Measurements from ENCODE around the gene BBIP1. TPM values are rescaled to one million over a fixed set of nuclear protein-coding genes. Genes with fewer than 3 reads are reported as not detected.

The BBIP1 gene
- total and polyA plus RNA-seq, 10 of the 15 experiments (the other 5 are each of a cell fraction or from before 2014, with no cell fraction given) = 13.8 to 40.8 (median 31.3) TPM

DNA sequence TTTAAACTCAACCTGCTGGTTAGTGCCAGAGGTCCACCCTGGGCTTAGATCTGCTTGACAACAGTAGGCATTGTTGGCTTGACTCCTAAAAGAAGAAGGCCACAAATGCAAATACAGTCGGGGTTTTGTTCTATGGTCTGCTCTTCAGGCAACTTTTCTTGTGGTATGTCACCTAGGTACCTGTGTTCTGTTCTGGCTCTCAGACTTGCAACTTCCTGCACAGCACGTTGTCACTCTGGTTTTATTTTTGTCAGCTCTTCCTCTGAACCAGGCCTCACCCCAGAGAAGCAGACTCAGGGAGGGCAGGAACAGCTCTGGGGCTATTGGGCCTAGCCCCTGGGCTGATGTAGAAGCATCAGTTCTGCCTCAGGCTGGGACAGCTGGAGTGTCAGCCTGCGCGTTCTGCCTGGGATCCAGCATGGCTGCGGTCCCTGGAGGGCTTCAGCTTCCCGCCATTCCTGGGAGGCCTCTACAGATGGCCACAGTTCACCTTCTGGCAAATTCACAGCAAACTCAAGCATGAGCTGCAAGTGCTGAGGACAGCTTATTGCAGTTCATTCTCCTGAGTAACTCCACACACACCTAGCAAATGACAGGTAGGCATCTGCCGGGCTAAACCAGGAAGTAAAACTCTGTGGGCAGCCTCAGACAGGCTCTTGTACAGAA is 58.3 kb downstream of the BBIP1 start (continued):
- TF ChIP-seq, protein P1, sequence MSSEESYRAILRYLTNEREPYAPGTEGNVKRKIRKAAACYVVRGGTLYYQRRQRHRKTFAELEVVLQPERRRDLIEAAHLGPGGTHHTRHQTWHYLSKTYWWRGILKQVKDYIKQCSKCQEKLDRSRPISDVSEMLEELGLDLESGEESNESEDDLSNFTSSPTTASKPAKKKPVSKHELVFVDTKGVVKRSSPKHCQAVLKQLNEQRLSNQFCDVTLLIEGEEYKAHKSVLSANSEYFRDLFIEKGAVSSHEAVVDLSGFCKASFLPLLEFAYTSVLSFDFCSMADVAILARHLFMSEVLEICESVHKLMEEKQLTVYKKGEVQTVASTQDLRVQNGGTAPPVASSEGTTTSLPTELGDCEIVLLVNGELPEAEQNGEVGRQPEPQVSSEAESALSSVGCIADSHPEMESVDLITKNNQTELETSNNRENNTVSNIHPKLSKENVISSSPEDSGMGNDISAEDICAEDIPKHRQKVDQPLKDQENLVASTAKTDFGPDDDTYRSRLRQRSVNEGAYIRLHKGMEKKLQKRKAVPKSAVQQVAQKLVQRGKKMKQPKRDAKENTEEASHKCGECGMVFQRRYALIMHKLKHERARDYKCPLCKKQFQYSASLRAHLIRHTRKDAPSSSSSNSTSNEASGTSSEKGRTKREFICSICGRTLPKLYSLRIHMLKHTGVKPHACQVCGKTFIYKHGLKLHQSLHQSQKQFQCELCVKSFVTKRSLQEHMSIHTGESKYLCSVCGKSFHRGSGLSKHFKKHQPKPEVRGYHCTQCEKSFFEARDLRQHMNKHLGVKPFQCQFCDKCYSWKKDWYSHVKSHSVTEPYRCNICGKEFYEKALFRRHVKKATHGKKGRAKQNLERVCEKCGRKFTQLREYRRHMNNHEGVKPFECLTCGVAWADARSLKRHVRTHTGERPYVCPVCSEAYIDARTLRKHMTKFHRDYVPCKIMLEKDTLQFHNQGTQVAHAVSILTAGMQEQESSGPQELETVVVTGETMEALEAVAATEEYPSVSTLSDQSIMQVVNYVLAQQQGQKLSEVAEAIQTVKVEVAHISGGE (CRISPR knock-in tag; IDR thresholded peaks at IDR 0.05) = no peak
- TF ChIP-seq, protein P2, sequence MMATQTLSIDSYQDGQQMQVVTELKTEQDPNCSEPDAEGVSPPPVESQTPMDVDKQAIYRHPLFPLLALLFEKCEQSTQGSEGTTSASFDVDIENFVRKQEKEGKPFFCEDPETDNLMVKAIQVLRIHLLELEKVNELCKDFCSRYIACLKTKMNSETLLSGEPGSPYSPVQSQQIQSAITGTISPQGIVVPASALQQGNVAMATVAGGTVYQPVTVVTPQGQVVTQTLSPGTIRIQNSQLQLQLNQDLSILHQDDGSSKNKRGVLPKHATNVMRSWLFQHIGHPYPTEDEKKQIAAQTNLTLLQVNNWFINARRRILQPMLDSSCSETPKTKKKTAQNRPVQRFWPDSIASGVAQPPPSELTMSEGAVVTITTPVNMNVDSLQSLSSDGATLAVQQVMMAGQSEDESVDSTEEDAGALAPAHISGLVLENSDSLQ (IDR thresholded peaks at IDR 0.05) = peak; percentile 41; the same call in 1 of the 2 replicates
- peak; percentile 51; the same call in 1 of the 2 replicates for TF ChIP-seq TAF1 (IDR thresholded peaks at IDR 0.05; ENCODE audit: borderline replicate concordance, low read depth, low read length)
- TF ChIP-seq GATAD2B (conservative IDR thresholded peaks at IDR 0.05; ENCODE audit: low read depth) = peak; percentile 63; the same call in 1 of the 2 replicates
- TF ChIP-seq SUZ12 (IDR thresholded peaks at IDR 0.05; ENCODE audit: unreplicated experiment) = no peak
- no peak; the same call in 1 of the 2 replicates for TF ChIP-seq ZNF207 (IDR thresholded peaks at IDR 0.05; ENCODE audit: borderline replicate concordance)
- TF ChIP-seq LARP7 (IDR thresholded peaks at IDR 0.05) = peak; percentile 28; the same call in 1 of the 2 replicates
- no peak for TF ChIP-seq ASH2L (IDR thresholded peaks at IDR 0.05; ENCODE audit: borderline replicate concordance, low read depth)
- peak; percentile 80; the same call in 1 of the 2 replicates for TF ChIP-seq SMARCA5 (IDR thresholded peaks at IDR 0.05)
- 0 out of 2 replicates have a peak, but pooled peaks have one; percentile 12 for TF ChIP-seq ATF7 (IDR thresholded peaks at IDR 0.05; ENCODE audit: low read depth)
- TF ChIP-seq TCF7 (IDR thresholded peaks at IDR 0.05; ENCODE audit: borderline replicate concordance) = no peak
- TF ChIP-seq SMAD1 (IDR thresholded peaks at IDR 0.05; ENCODE audit: low read depth, partially characterized antibody) = no peak
- no peak for TF ChIP-seq EZH2 (IDR thresholded peaks at IDR 0.05; ENCODE audit: borderline replicate concordance, control insufficient read depth, low read depth, low read length)
- TF ChIP-seq EP300 (IDR thresholded peaks at IDR 0.05; ENCODE audit: borderline replicate concordance in 1 of 2, control insufficient read depth in 1 of 2, low read depth in 2 of 2, low read length in 2 of 2) = peak; percentile 41 to 56; a peak in 2 of 4 replicates
- TF ChIP-seq IKZF2 (IDR thresholded peaks at IDR 0.05) = peak; percentile 69 to 70; a peak in 3 of 4 replicates
- no peak for TF ChIP-seq TCF12 (IDR thresholded peaks at IDR 0.05; ENCODE audit: low read depth, low read length)
- TF ChIP-seq FOXM1 (IDR thresholded peaks at IDR 0.05; ENCODE audit: low read depth, low read length) = no peak
- TF ChIP-seq JUND (IDR thresholded peaks at IDR 0.05; ENCODE audit: low read depth, low read length) = no peak
- no peak for TF ChIP-seq RCOR1 (conservative IDR thresholded peaks at IDR 0.05; ENCODE audit: low read depth, low read length)
- TF ChIP-seq ZNF217 (IDR thresholded peaks at IDR 0.05) = peak; percentile 54; the same call in 1 of the 2 replicates
- peak; percentile 29; the same call in 1 of the 2 replicates for TF ChIP-seq CBX5 (IDR thresholded peaks at IDR 0.05; ENCODE audit: low read depth)
- TF ChIP-seq MYC (IDR thresholded peaks at IDR 0.05; ENCODE audit: insufficient read depth, insufficient read length, insufficient replicate concordance, low read length, severe bottlenecking) = no peak
- TF ChIP-seq, protein P3, sequence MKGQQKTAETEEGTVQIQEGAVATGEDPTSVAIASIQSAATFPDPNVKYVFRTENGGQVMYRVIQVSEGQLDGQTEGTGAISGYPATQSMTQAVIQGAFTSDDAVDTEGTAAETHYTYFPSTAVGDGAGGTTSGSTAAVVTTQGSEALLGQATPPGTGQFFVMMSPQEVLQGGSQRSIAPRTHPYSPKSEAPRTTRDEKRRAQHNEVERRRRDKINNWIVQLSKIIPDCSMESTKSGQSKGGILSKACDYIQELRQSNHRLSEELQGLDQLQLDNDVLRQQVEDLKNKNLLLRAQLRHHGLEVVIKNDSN (IDR thresholded peaks at IDR 0.05; ENCODE audit: borderline replicate concordance, extremely low read length, insufficient read depth, low read depth, low read length) = no peak
- peak; percentile 51 for TF ChIP-seq EED (IDR thresholded peaks at IDR 0.05; ENCODE audit: low read depth)

All from GM12878 (cell line).